Measurements from ENCODE around the gene LPO.

Gene LPO

GRCh38 chr17:58311429-58311894 lies 73.1 kb downstream of the LPO start:
- H3K4me3 ChIP-seq (ENCODE audit: low read depth, low read length): no peak overlapping the region
- no peaks in the 10 kb centered on the region for H3K4me1 ChIP-seq (ENCODE audit: control insufficient read depth, insufficient read depth, low read length)
- H3K9ac ChIP-seq (ENCODE audit: low read depth, low read length): no peak overlapping the region
- H3K27me3 ChIP-seq (ENCODE audit: control insufficient read depth, insufficient read depth, low read length): no peaks in the 10 kb centered on the region
- H3K9me3 ChIP-seq (ENCODE audit: control insufficient read depth, insufficient read depth, low read length): no peaks in the 10 kb centered on the region
- peaks cover 2% of the 10 kb centered on the region for H3K36me3 ChIP-seq (ENCODE audit: control insufficient read depth, insufficient read depth, low read length)

GRCh38 chr17:58312021-58312630 lies 73.7 kb downstream of the LPO start:
- no peaks in the 10 kb centered on the region for H3K9me3 ChIP-seq (ENCODE audit: control insufficient read depth, insufficient read depth, low read length)
- peaks cover 2% of the 10 kb centered on the region for H3K36me3 ChIP-seq (ENCODE audit: control insufficient read depth, insufficient read depth, low read length)
- H3K4me3 ChIP-seq (ENCODE audit: low read depth, low read length): no peak overlapping the region
- H3K4me1 ChIP-seq (ENCODE audit: control insufficient read depth, insufficient read depth, low read length): no peaks in the 10 kb centered on the region
- no peaks in the 10 kb centered on the region for H3K27me3 ChIP-seq (ENCODE audit: control insufficient read depth, insufficient read depth, low read length)
- H3K9ac ChIP-seq (ENCODE audit: low read depth, low read length): no peak overlapping the region

GRCh38 chr17:58312829-58313228 lies 74.4 kb downstream of the LPO start:
- Histone ChIP-seq H3K9ac (ENCODE audit: low read depth, low read length) (no peak overlapping the region), H3K27me3 (ENCODE audit: control insufficient read depth, insufficient read depth, low read length) (no peaks in the 10 kb centered on the region)

GRCh38 chr17:58313815-58314705 lies 75.7 kb downstream of the LPO start:
- Histone ChIP-seq H3K9me3 (ENCODE audit: control insufficient read depth, insufficient read depth, low read length) (no peaks in the 10 kb centered on the region), H3K36me3 (ENCODE audit: control insufficient read depth, insufficient read depth, low read length) (no peaks in the 10 kb centered on the region), H3K9ac (ENCODE audit: low read depth, low read length) (no peak overlapping the region), H3K4me1 (ENCODE audit: control insufficient read depth, insufficient read depth, low read length) (no peaks in the 10 kb centered on the region), H3K27me3 (ENCODE audit: control insufficient read depth, insufficient read depth, low read length) (no peaks in the 10 kb centered on the region), H3K4me3 (ENCODE audit: low read depth, low read length) (no peak overlapping the region)

More at GRCh38 chr17:58312829-58313228, 74.4 kb downstream of the LPO start:
- peaks cover 2% of the 10 kb centered on the region for H3K36me3 ChIP-seq (ENCODE audit: control insufficient read depth, insufficient read depth, low read length)
- no peaks in the 10 kb centered on the region for H3K9me3 ChIP-seq (ENCODE audit: control insufficient read depth, insufficient read depth, low read length)
- H3K4me1 ChIP-seq (ENCODE audit: control insufficient read depth, insufficient read depth, low read length): no peaks in the 10 kb centered on the region
- H3K4me3 ChIP-seq (ENCODE audit: low read depth, low read length): no peak overlapping the region

- Histone ChIP-seq H3K27me3 (ENCODE audit: control insufficient read depth, insufficient read depth, low read length) (no peaks in the 10 kb centered on the region), H3K36me3 (ENCODE audit: control insufficient read depth, insufficient read depth, low read length) (no peaks in the 10 kb centered on the region), H3K9ac (ENCODE audit: low read depth, low read length) (no peak overlapping the region), H3K4me3 (ENCODE audit: low read depth, low read length) (no peak overlapping the region), H3K4me1 (ENCODE audit: control insufficient read depth, insufficient read depth, low read length) (no peaks in the 10 kb centered on the region), H3K9me3 (ENCODE audit: control insufficient read depth, insufficient read depth, low read length) (no peaks in the 10 kb centered on the region)
Measured at GRCh38 chr17:58314706-58315015, 76.3 kb downstream of the LPO start.

GRCh38 chr17:58315281-58315711 lies 76.9 kb downstream of the LPO start:
- Histone ChIP-seq H3K4me1 (ENCODE audit: control insufficient read depth, insufficient read depth, low read length) (no peaks in the 10 kb centered on the region), H3K9me3 (ENCODE audit: control insufficient read depth, insufficient read depth, low read length) (no peaks in the 10 kb centered on the region)

GRCh38 chr17:58315750-58316149 lies 77.4 kb downstream of the LPO start:
- Histone ChIP-seq H3K9me3 (ENCODE audit: control insufficient read depth, insufficient read depth, low read length) (no peaks in the 10 kb centered on the region), H3K9ac (ENCODE audit: low read depth, low read length) (no peak overlapping the region), H3K36me3 (ENCODE audit: control insufficient read depth, insufficient read depth, low read length) (no peaks in the 10 kb centered on the region), H3K4me3 (ENCODE audit: low read depth, low read length) (no peak overlapping the region), H3K4me1 (ENCODE audit: control insufficient read depth, insufficient read depth, low read length) (no peaks in the 10 kb centered on the region), H3K27me3 (ENCODE audit: control insufficient read depth, insufficient read depth, low read length) (no peaks in the 10 kb centered on the region)

More at GRCh38 chr17:58315281-58315711, 76.9 kb downstream of the LPO start:
- no peak overlapping the region for H3K4me3 ChIP-seq (ENCODE audit: low read depth, low read length)
- no peak overlapping the region for H3K9ac ChIP-seq (ENCODE audit: low read depth, low read length)
- no peaks in the 10 kb centered on the region for H3K36me3 ChIP-seq (ENCODE audit: control insufficient read depth, insufficient read depth, low read length)
- H3K27me3 ChIP-seq (ENCODE audit: control insufficient read depth, insufficient read depth, low read length): no peaks in the 10 kb centered on the region

GRCh38 chr17:58316260-58316960 lies 78.0 kb downstream of the LPO start:
- H3K4me1 ChIP-seq (ENCODE audit: control insufficient read depth, insufficient read depth, low read length): no peaks in the 10 kb centered on the region
- H3K36me3 ChIP-seq (ENCODE audit: control insufficient read depth, insufficient read depth, low read length): no peaks in the 10 kb centered on the region
- H3K27me3 ChIP-seq (ENCODE audit: control insufficient read depth, insufficient read depth, low read length): no peaks in the 10 kb centered on the region
- no peak overlapping the region for H3K9ac ChIP-seq (ENCODE audit: low read depth, low read length)
- H3K9me3 ChIP-seq (ENCODE audit: control insufficient read depth, insufficient read depth, low read length): no peaks in the 10 kb centered on the region
- H3K4me3 ChIP-seq (ENCODE audit: low read depth, low read length): no peak overlapping the region

GRCh38 chr17:58317421-58318064 lies 79.2 kb downstream of the LPO start:
- no peaks in the 10 kb centered on the region for H3K4me1 ChIP-seq (ENCODE audit: control insufficient read depth, insufficient read depth, low read length)
- H3K27me3 ChIP-seq (ENCODE audit: control insufficient read depth, insufficient read depth, low read length): peaks cover 2% of the 10 kb centered on the region
- H3K4me3 ChIP-seq (ENCODE audit: low read depth, low read length): no peak overlapping the region
- no peaks in the 10 kb centered on the region for H3K36me3 ChIP-seq (ENCODE audit: control insufficient read depth, insufficient read depth, low read length)
- no peaks in the 10 kb centered on the region for H3K9me3 ChIP-seq (ENCODE audit: control insufficient read depth, insufficient read depth, low read length)
- no peak overlapping the region for H3K9ac ChIP-seq (ENCODE audit: low read depth, low read length)

- Histone ChIP-seq H3K4me3 (ENCODE audit: low read depth, low read length) (no peak overlapping the region), H3K27me3 (ENCODE audit: control insufficient read depth, insufficient read depth, low read length) (peaks cover 6% of the 10 kb centered on the region), H3K36me3 (ENCODE audit: control insufficient read depth, insufficient read depth, low read length) (no peaks in the 10 kb centered on the region), H3K9ac (ENCODE audit: low read depth, low read length) (no peak overlapping the region), H3K4me1 (ENCODE audit: control insufficient read depth, insufficient read depth, low read length) (no peaks in the 10 kb centered on the region), H3K9me3 (ENCODE audit: control insufficient read depth, insufficient read depth, low read length) (no peaks in the 10 kb centered on the region)
Measured at GRCh38 chr17:58318065-58318481, 79.7 kb downstream of the LPO start.

All from iPS-15b (cell line).